GM12878 (cell line): Measurements from ENCODE around the gene RUNX3. TPM values are rescaled to one million over a fixed set of nuclear protein-coding genes. Genes with fewer than 3 reads are reported as not detected.

ENCODE experiments used
- ATAC-seq: fragments of 200-7000 bp; cut with Tn5 transposase; 3 replicates; pipeline ENCODE4 v1.9.1; 2020; ENCODE audit warnings: mild to moderate bottlenecking, moderate library complexity
- BruUV-seq: library from RNA; stranded (reverse); fragments of 400-500 nt; replicated peaks from 2 replicates; lab custom pipeline; 2021; lab: Mats Ljungman, UMichigan
- CTCF ChIA-PET: fragments of 300-600 bp; sonication (Branson Sonifier 250); formaldehyde crosslinking; extraction: SDS; loops from one replicate; lab custom pipeline; 2021; ENCODE audit warnings: inconsistent platforms; lab: Yijun Ruan, JAX
- POLR2A ChIA-PET: fragments of 350-600 bp; formaldehyde crosslinking; extraction: SDS; loops from one replicate; lab custom pipeline; 2021; ENCODE audit warnings: inconsistent platforms; lab: Charles Lee
- RAD21 ChIA-PET: fragments of 300-600 bp; sonication (Branson Sonifier 250); formaldehyde crosslinking; loops from one replicate; lab custom pipeline; 2023; ENCODE audit warnings: antibody characterized with exemption; ENCODE audit not compliant: unreplicated experiment; lab: Charles Lee
- SMC1A ChIA-PET: fragments of 300-600 bp; sonication (Branson Sonifier 250); formaldehyde crosslinking; loops from one replicate; lab custom pipeline; 2023; ENCODE audit not compliant: unreplicated experiment, uncharacterized antibody; lab: Charles Lee
- DNase-seq: peaks from one replicate; pipeline ENCODE4 v3.0.0-alpha.2; 2011; ENCODE audit warnings: low read depth, low spot score
- FAIRE-seq: peaks from 3 replicates; lab custom pipeline; 2011; peaks lifted over from hg19 to GRCh38; lab: Jason Lieb, UNC
- H2AFZ ChIP-seq: 2 replicates; pipeline ENCODE4 v1.6.0; 2011; ENCODE audit warnings: low read depth, low read length, control low read depth; ENCODE audit not compliant: control insufficient read depth
- H3K27ac ChIP-seq: 2 replicates; pipeline ENCODE4 v1.5.1; 2011; ENCODE audit warnings: control low read depth; ENCODE audit not compliant: control insufficient read depth, insufficient read depth
- H3K27me3 ChIP-seq, 2 experiments: replicated peaks in 1 of 2; 2 replicates each; pipeline versions ENCODE4 v1.6.0 to v1.6.1; 2011; ENCODE audit warnings: low read length in 1 of 2; ENCODE audit not compliant: control insufficient read depth in 2 of 2, insufficient read depth in 2 of 2
- H3K36me3 ChIP-seq, 2 experiments: 2 replicates each; pipeline ENCODE4 v1.5.1; 2011; ENCODE audit warnings: low read length in 1 of 2; ENCODE audit not compliant: control insufficient read depth in 2 of 2, insufficient read depth in 2 of 2
- H3K4me1 ChIP-seq: 2 replicates; pipeline ENCODE4 v1.6.1; 2011; ENCODE audit warnings: mild to moderate bottlenecking, low read length, moderate library complexity, mixed read lengths; ENCODE audit not compliant: control insufficient read depth, insufficient read depth
- H3K4me2 ChIP-seq: 2 replicates; pipeline ENCODE4 v1.6.0; 2011; ENCODE audit warnings: control low read depth; ENCODE audit not compliant: control insufficient read depth, insufficient read depth
- H3K4me3 ChIP-seq: fragments of 200-600 bp; sonication (generic); 2 replicates; pipeline ENCODE4 v1.5.1; 2016
- H3K79me2 ChIP-seq: 2 replicates; pipeline ENCODE4 v1.6.0; 2011; ENCODE audit warnings: low read length; ENCODE audit not compliant: control insufficient read depth, insufficient read depth
- H3K9ac ChIP-seq: 2 replicates; pipeline ENCODE4 v1.8.0; 2011; ENCODE audit warnings: low read length, control low read depth, mixed read lengths; ENCODE audit not compliant: control insufficient read depth, insufficient read depth
- H3K9me3 ChIP-seq: replicated peaks from 3 replicates; pipeline ENCODE4 v1.5.1; 2011; ENCODE audit warnings: mild to moderate bottlenecking, low read length; ENCODE audit not compliant: control insufficient read depth, insufficient read depth
- H4K20me1 ChIP-seq: 2 replicates; pipeline ENCODE4 v1.6.0; 2011; ENCODE audit not compliant: control insufficient read depth, insufficient read depth
- BACH1 ChIP-seq: fragments of 450-650 bp; IDR thresholded peaks from 2 replicates; pipeline ENCODE4 v1.6.1; 2017; ENCODE audit warnings: mild to moderate bottlenecking, borderline replicate concordance
- LARP7 ChIP-seq: fragments of 450-650 bp; IDR thresholded peaks from 2 replicates; pipeline ENCODE4 v1.6.1; 2017; ENCODE audit warnings: mild to moderate bottlenecking
- MLLT1 ChIP-seq: fragments of 450-650 bp; IDR thresholded peaks from 2 replicates; pipeline ENCODE4 v1.6.1; 2016; ENCODE audit warnings: mild to moderate bottlenecking
- PAX5 ChIP-seq: IDR thresholded peaks from 2 replicates; pipeline ENCODE4 v1.6.1; 2011; ENCODE audit warnings: low read depth, low read length, borderline replicate concordance
- POLR2A ChIP-seq: IDR thresholded peaks from 2 replicates; pipeline ENCODE4 v1.6.1; 2011; ENCODE audit warnings: low read depth, mild to moderate bottlenecking, low read length
- WGBS: methylation state at CpG from one replicate; pipeline ENCODE4 v1.1.6; 2016; ENCODE audit warnings: low lambda C conversion rate; ENCODE audit not compliant: insufficient replicate concordance, insufficient coverage; ENCODE audit errors: missing lambda C conversion rate; 5-methylcytosine and 5-hydroxymethylcytosine counted together
- in situ Hi-C: fragments of 300-500 bp; cut with MboI; formaldehyde crosslinking; loops from 9 replicates; pipeline ENCODE4 v1.14.3; 2018; ENCODE audit warnings: mixed read lengths
- intact Hi-C: fragments of 100-400 bp; cut with micrococcal nuclease; formaldehyde crosslinking; loops from one replicate; pipeline ENCODE4 v1.14.2; 2022; ENCODE audit not compliant: unreplicated experiment
- polyA plus RNA-seq, 11 experiments: library from polyadenylated mRNA; depleted of rRNA in 4 of 11; unstranded in 6 of 11; stranded (reverse) in 5 of 11; fragments of >200 nt; fragmentation: Nextera tagmentation in 4 of 11; fragmentation: Illumina TruSeq in 1 of 11; extraction: Ambion mirVana in 4 of 11; extraction: Trizol in 1 of 11; gene quantifications; 1 replicate in 1 of 11; 2 replicates in 10 of 11; pipeline versions ENCODE4 v1.2.1 to v1.2.3, GENCODE V29; 2011 to 2016; ENCODE audit warnings: inconsistent platforms in 2 of 11, missing spikeins in 2 of 11, low read depth in 1 of 11
- total RNA-seq, 4 experiments: library from RNA; depleted of rRNA in 3 of 4; stranded (reverse); fragments of >200 nt in 3 of 4; fragmentation: Illumina TruSeq in 1 of 4; extraction: Trizol in 1 of 4; gene quantifications; 2 replicates each; pipeline versions ENCODE4 v1.2.1 to v1.2.3, GENCODE V29; 2013 to 2021

Gene RUNX3
- total and polyA plus RNA-seq, 10 of the 15 experiments (the other 5 are each of a cell fraction or from before 2014, with no cell fraction given): 19.0 to 151 (median 31.4) TPM

DNA sequence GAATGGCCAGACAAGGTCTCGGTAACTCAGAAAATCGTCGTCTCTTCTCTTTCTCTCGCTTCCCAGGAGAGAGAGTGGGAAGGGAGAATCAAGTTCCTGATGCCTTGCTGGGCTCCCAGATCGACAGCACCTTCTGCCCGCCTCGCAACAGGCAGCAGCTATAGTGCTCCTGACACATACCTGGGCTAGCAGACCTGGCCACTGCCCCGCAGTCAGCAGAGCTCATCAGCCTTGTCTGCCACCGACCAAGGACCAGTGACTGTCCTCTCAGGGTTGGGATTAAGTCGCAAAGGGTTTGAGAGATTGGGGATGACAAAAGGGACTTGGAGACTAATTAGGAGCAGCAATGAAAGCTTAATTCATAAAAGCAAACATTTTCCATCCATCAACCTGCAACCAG lies 4.1 kb downstream of the RUNX3 start:
- H3K27ac ChIP-seq: peak overlapping the region; percentile 89
- TF ChIP-seq LARP7 (no peak), BACH1 (0 out of 2 replicates have a peak, but pooled peaks have one; percentile 19), MLLT1 (no peak), PAX5 (no peak), POLR2A (peak; percentile 7; the same call in 1 of the 2 replicates)
- H2AFZ ChIP-seq: no peak overlapping the region
- intact Hi-C loops: loop anchor here (5.0 to 10.0 kb wide), 2 partner anchors 176 to 279 kb away; no protein-coding TSS in a partner anchor
- ChIA-PET SMC1A (interaction anchor here (1.1 to 23.9 kb wide), 13 partner anchors 8 to 216 kb away, joined by 3 to 391 read pairs (median 10); no protein-coding TSS in a partner anchor), CTCF (interaction anchor here (0.8 to 20.9 kb wide), 14 partner anchors 10 to 177 kb away, joined by 3 to 314 read pairs (median 6); no protein-coding TSS in a partner anchor), RAD21 (interaction anchor here (0.8 to 11.2 kb wide), 15 partner anchors 9 to 220 kb away, joined by 3 to 150 read pairs (median 11); no protein-coding TSS in a partner anchor), POLR2A (interaction anchor here (0.6 to 7.2 kb wide), 12 partner anchors 9 to 1391 kb away, joined by 3 to 75 read pairs (median 6); no protein-coding TSS in a partner anchor)
- peaks cover 10% of the 10 kb centered on the region for H4K20me1 ChIP-seq
- FAIRE-seq: no peak
- ATAC-seq: no peak
- peaks cover 25 to 31% of the 10 kb centered on the region in 2 experiments for H3K36me3 ChIP-seq
- WGBS: 1% methylated on average over 10 of the region's 10 CpGs
- no peaks in the 10 kb centered on the region for H3K27me3 ChIP-seq
- H3K9me3 ChIP-seq: no peaks in the 10 kb centered on the region
- no peak for DNase-seq
- H3K4me1 ChIP-seq: peaks cover 59% of the 10 kb centered on the region
- H3K79me2 ChIP-seq: peaks cover 98% of the 10 kb centered on the region
- peak overlapping the region; percentile 86 for H3K9ac ChIP-seq
- in situ Hi-C loops: no loop called here
- H3K4me2 ChIP-seq: peak overlapping the region; percentile 93
- peak overlapping the region; percentile 99 for H3K4me3 ChIP-seq
- BruUV-seq: no TSS peak
